K562 (cell line): ENCODE results near the gene DEFB127. TPM values are rescaled to one million over a fixed set of nuclear protein-coding genes. Genes with fewer than 3 reads are reported as not detected.
A peak's percentile ranks its signal among the peaks of the same experiment; 100 is the strongest.

ENCODE experiments used
- GABPB1 ChIP-seq: sonication (generic); formaldehyde crosslinking; IDR thresholded peaks from 2 replicates; pipeline ENCODE4 v1.8.0; 2022; ENCODE audit warnings: mild to moderate bottlenecking, missing genetic modification reagents
- GTF2F1 ChIP-seq: IDR thresholded peaks from 2 replicates; pipeline ENCODE4 v1.6.1; 2011; ENCODE audit warnings: low read depth, low read length, improper control_type of control experiment
- GTF3C2 ChIP-seq: IDR thresholded peaks from 3 replicates; pipeline ENCODE4 v1.6.1; 2011; ENCODE audit warnings: borderline replicate concordance, mild to moderate bottlenecking, moderate library complexity; ENCODE audit not compliant: insufficient read length; ENCODE audit errors: extremely low read depth
- KDM1A ChIP-seq, 2 experiments: fragments of 450-650 bp; IDR thresholded peaks; 2 replicates each; pipeline ENCODE4 v1.6.1; 2016; ENCODE audit warnings: mild to moderate bottlenecking in 2 of 2
- MTF1 ChIP-seq: fragments of 250-450 bp; sonication (Bioruptor Pico); IDR thresholded peaks from 2 replicates; pipeline ENCODE4 v1.9.0; 2021; ENCODE audit warnings: moderate library complexity, mild to moderate bottlenecking, inconsistent platforms, borderline replicate concordance
- PKNOX1 ChIP-seq: fragments of 450-650 bp; IDR thresholded peaks from 2 replicates; pipeline ENCODE4 v1.6.1; 2016
- RBFOX2 ChIP-seq: fragments of 200-400 bp; formaldehyde crosslinking; IDR thresholded peaks from 2 replicates; pipeline ENCODE4 v1.6.1; 2017; ENCODE audit warnings: low read depth, mild to moderate bottlenecking, low read length, moderate library complexity
- RBM39 ChIP-seq: fragments of 200-400 bp; formaldehyde crosslinking; optimal IDR thresholded peaks from 2 replicates; pipeline ENCODE3; 2018; ENCODE audit warnings: low read depth, low read length
- RERE ChIP-seq: sonication (generic); formaldehyde crosslinking; IDR thresholded peaks from 2 replicates; pipeline ENCODE4 v1.8.0; 2023; ENCODE audit warnings: missing genetic modification reagents, mild to moderate bottlenecking, borderline replicate concordance
- RHOXF2B ChIP-seq: fragments of 250-450 bp; sonication (Bioruptor Pico); conservative IDR thresholded peaks from 2 replicates; pipeline ENCODE4 v1.5.1; 2021
- TCFL5 ChIP-seq: fragments of 250-450 bp; sonication (Bioruptor Pico); conservative IDR thresholded peaks from 2 replicates; pipeline ENCODE4 v1.6.1; 2021; ENCODE audit warnings: mild to moderate bottlenecking, moderate library complexity, matching md5 sums
- XRCC5 ChIP-seq: fragments of 200-400 bp; formaldehyde crosslinking; IDR thresholded peaks from 2 replicates; pipeline ENCODE4 v1.6.1; 2017; ENCODE audit warnings: low read depth, mild to moderate bottlenecking, low read length
- ZNF280B ChIP-seq: fragments of 250-450 bp; sonication (Bioruptor Pico); IDR thresholded peaks from 2 replicates; pipeline ENCODE4 v1.5.1; 2021; ENCODE audit warnings: mild to moderate bottlenecking
- ZNF408 ChIP-seq: fragments of 250-450 bp; sonication (Bioruptor Pico); IDR thresholded peaks from 2 replicates; pipeline ENCODE4 v1.4.0; 2020; ENCODE audit warnings: low read depth, mild to moderate bottlenecking, moderate library complexity
- ZNF445 ChIP-seq: fragments of 250-450 bp; sonication (Bioruptor Pico); IDR thresholded peaks from 2 replicates; pipeline ENCODE4 v1.4.0; 2020; ENCODE audit warnings: low read depth, mild to moderate bottlenecking, moderate library complexity
- ZNF778 ChIP-seq: fragments of 450-650 bp; formaldehyde crosslinking; IDR thresholded peaks from 2 replicates; pipeline ENCODE4 v1.4.0; 2020; ENCODE audit warnings: mild to moderate bottlenecking, moderate library complexity
- polyA plus RNA-seq, 8 experiments: library from polyadenylated mRNA; depleted of rRNA in 4 of 8; stranded (reverse) in 5 of 8; unstranded in 3 of 8; fragments of >200 nt; fragmentation: Nextera tagmentation in 2 of 8; fragmentation: Illumina TruSeq in 1 of 8; extraction: Ambion mirVana in 2 of 8; extraction: Trizol in 1 of 8; gene quantifications; 2 replicates each; pipeline versions ENCODE4 v1.2.1 to v1.2.3, GENCODE V29; 2011 to 2014; ENCODE audit warnings: inconsistent platforms in 1 of 8, missing spikeins in 1 of 8
- total RNA-seq, 7 experiments: library from RNA; depleted of rRNA in 6 of 7; stranded (reverse); fragments of >200 nt in 6 of 7; fragmentation: Illumina TruSeq in 2 of 7; extraction: Trizol in 2 of 7; gene quantifications; 2 replicates each; pipeline versions ENCODE4 v1.2.1 to v1.2.3, GENCODE V29; 2011 to 2021; ENCODE audit warnings: low replicate concordance in 1 of 7

Gene DEFB127
- total and polyA plus RNA-seq, 9 of the 15 experiments (the other 6 are each of a cell fraction or from before 2014, with no cell fraction given): not detected

- TF ChIP-seq RERE (CRISPR knock-in tag): no peak
- TF ChIP-seq ZNF408 (CRISPR knock-in tag): no peak
- no peak for TF ChIP-seq TCFL5 (CRISPR knock-in tag)
- TF ChIP-seq RBM39: no peak
- TF ChIP-seq GTF3C2: no peak
- TF ChIP-seq XRCC5: no peak
- no peak for TF ChIP-seq MTF1
- TF ChIP-seq RBFOX2: no peak
- TF ChIP-seq GABPB1 (CRISPR knock-in tag): no peak
- no peak for TF ChIP-seq ZNF445 (CRISPR knock-in tag)
- TF ChIP-seq KDM1A (IDR thresholded peaks at IDR 0.05): no peak
- TF ChIP-seq PKNOX1: peak; percentile 75
- no peak for TF ChIP-seq RHOXF2B (CRISPR knock-in tag)
- TF ChIP-seq ZNF778: no peak
- no peak for TF ChIP-seq ZNF280B (CRISPR knock-in tag)
- no peak for TF ChIP-seq GTF2F1
Measured at GRCh38 chr20:137668-138490, 19.4 kb upstream of the DEFB127 start (continued).
